CD8-positive, alpha-beta memory T cell (primary cell): Measurements from ENCODE around the gene MORF4L2. TPM values are rescaled to one million over a fixed set of nuclear protein-coding genes. Genes with fewer than 3 reads are reported as not detected.
A peak's percentile ranks its signal among the peaks of the same experiment; 100 is the strongest.

Experiments
- CTCF ChIA-PET: fragments of 350-600 bp; sonication (Branson Sonifier 250); formaldehyde crosslinking; loops from one replicate; lab custom pipeline; 2021; ENCODE audit warnings: antibody characterized with exemption; lab: Charles Lee
- POLR2A ChIA-PET: fragments of 350-600 bp; sonication (Branson Sonifier 250); formaldehyde crosslinking; loops from one replicate; lab custom pipeline; 2021; ENCODE audit warnings: antibody characterized with exemption; lab: Charles Lee
- DNase-seq, 5 donors: peaks; one replicate each; pipeline versions ENCODE4 v3.0.0 to v3.0.0-alpha.2; 2020 to 2022; ENCODE audit warnings: mixed read lengths in 1 of 5
- H3K27ac ChIP-seq: one replicate; pipeline ENCODE4 v1.7.0; 2013; ENCODE audit warnings: low read depth, mild to moderate bottlenecking, low read length, moderate library complexity
- H3K27me3 ChIP-seq: 2 replicates; pipeline ENCODE4 v1.7.0; 2013; ENCODE audit warnings: low read length, mild to moderate bottlenecking; ENCODE audit not compliant: insufficient read depth, poor library complexity, severe bottlenecking
- H3K36me3 ChIP-seq: 2 replicates; pipeline ENCODE4 v1.7.0; 2013; ENCODE audit warnings: mild to moderate bottlenecking, low read length, moderate library complexity; ENCODE audit not compliant: insufficient read depth
- H3K4me1 ChIP-seq: 2 replicates; pipeline ENCODE4 v1.7.0; 2013; ENCODE audit warnings: mild to moderate bottlenecking, low read length, moderate library complexity; ENCODE audit not compliant: insufficient read depth
- H3K4me3 ChIP-seq: 2 replicates; pipeline ENCODE4 v1.7.0; 2013; ENCODE audit warnings: mild to moderate bottlenecking, low read length
- H3K9me3 ChIP-seq: 2 replicates; pipeline ENCODE4 v1.7.0; 2013; ENCODE audit warnings: mild to moderate bottlenecking, low read length
- H3K27ac Mint-ChIP-seq, 8 donors: one replicate each; pipeline ENCODE4 v1.8.0; 2020 to 2021; ENCODE audit warnings: mixed read lengths in 8 of 8, mild to moderate bottlenecking in 6 of 8, inconsistent platforms in 3 of 8, moderate library complexity in 3 of 8
- H3K27me3 Mint-ChIP-seq, 2 donors: one replicate each; pipeline ENCODE4 v1.8.0; 2020 to 2021; ENCODE audit warnings: mixed read lengths in 2 of 2, mild to moderate bottlenecking in 1 of 2, moderate library complexity in 1 of 2
- H3K36me3 Mint-ChIP-seq, 3 donors: one replicate each; pipeline ENCODE4 v1.8.0; 2020 to 2021; ENCODE audit warnings: mixed read lengths in 3 of 3, inconsistent platforms in 1 of 3, mild to moderate bottlenecking in 1 of 3
- H3K4me1 Mint-ChIP-seq, 3 donors: one replicate each; pipeline ENCODE4 v1.8.0; 2020 to 2021; ENCODE audit warnings: mixed read lengths in 3 of 3, inconsistent platforms in 1 of 3, mild to moderate bottlenecking in 1 of 3
- H3K4me3 Mint-ChIP-seq, 7 donors: one replicate each; pipeline ENCODE4 v1.8.0; 2020 to 2021; ENCODE audit warnings: mixed read lengths in 7 of 7, mild to moderate bottlenecking in 6 of 7, moderate library complexity in 4 of 7, inconsistent platforms in 2 of 7
- H3K9me3 Mint-ChIP-seq, 5 donors: one replicate each; pipeline ENCODE4 v1.8.0; 2020 to 2022; ENCODE audit warnings: mixed read lengths in 5 of 5, mild to moderate bottlenecking in 3 of 5, moderate library complexity in 2 of 5, inconsistent platforms in 1 of 5
- polyA plus RNA-seq: library from polyadenylated mRNA; unstranded; fragments of 300-500 nt; fragmentation: Illumina TruSeq; gene quantifications from one replicate; pipeline ENCODE4 v1.2.3, GENCODE V29; 2021
- total RNA-seq, 2 experiments: library from RNA; stranded (reverse); gene quantifications; one replicate each; pipeline ENCODE4 v1.2.3, GENCODE V29; 2021

MORF4L2 gene
- total and polyA plus RNA-seq, 3 experiments from 2014 or later = 80.8 to 202 (median 198) TPM

GRCh38 chrX:103691059-103691458, 4.6 kb upstream of the MORF4L2 start:
- no peak overlapping the region for H3K27ac Mint-ChIP-seq
- POLR2A ChIA-PET = interaction anchor here (0.6 kb wide), 1 partner anchor 68 kb away, joined by 3 read pairs; no protein-coding TSS in a partner anchor
- CTCF ChIA-PET = interaction anchor here (0.8 kb wide), 1 partner anchor 22 kb away, joined by 3 read pairs; no protein-coding TSS in a partner anchor
- H3K36me3 Mint-ChIP-seq = peaks cover 0 to 6% (median 0%) of the 10 kb centered on the region in 3 donors
- H3K27me3 ChIP-seq = no peaks in the 10 kb centered on the region
- no peak overlapping the region for H3K4me3 Mint-ChIP-seq
- H3K4me1 Mint-ChIP-seq = peaks cover 0 to under 1% (median 0%) of the 10 kb centered on the region in 3 donors
- peaks cover 0 to 1% of the 10 kb centered on the region in 2 donors for H3K27me3 Mint-ChIP-seq
- no peak overlapping the region for H3K27ac ChIP-seq
- no peak for DNase-seq
- H3K4me3 ChIP-seq = no peak overlapping the region
- no peaks in the 10 kb centered on the region for H3K9me3 Mint-ChIP-seq
- no peaks in the 10 kb centered on the region for H3K36me3 ChIP-seq
- H3K9me3 ChIP-seq = no peaks in the 10 kb centered on the region
- peaks cover 7% of the 10 kb centered on the region for H3K4me1 ChIP-seq

- H3K27ac ChIP-seq = no peak overlapping the region
- H3K36me3 ChIP-seq = peaks cover 11% of the 10 kb centered on the region
- H3K4me1 ChIP-seq = peaks cover 15% of the 10 kb centered on the region
- no peaks in the 10 kb centered on the region for H3K9me3 ChIP-seq
- Mint-ChIP-seq H3K36me3 (peaks cover 0 to 15% (median under 1%) of the 10 kb centered on the region in 3 donors), H3K4me3 (peak overlapping the region in 2 of 7 donors; percentile 6 to 8), H3K9me3 (no peaks in the 10 kb centered on the region), H3K27ac (no peak overlapping the region), H3K27me3 (peaks cover 0 to 1% of the 10 kb centered on the region in 2 donors), H3K4me1 (peaks cover 9 to 15% (median 13%) of the 10 kb centered on the region in 3 donors)
- H3K4me3 ChIP-seq = no peak overlapping the region
- H3K27me3 ChIP-seq = no peaks in the 10 kb centered on the region
- ChIA-PET CTCF (interaction anchor here (1.0 kb wide), 1 partner anchor 17 kb away, joined by 3 read pairs; no protein-coding TSS in a partner anchor), POLR2A (no interaction called here)
- DNase-seq = peak in 2 of 5 donors; percentile 24 to 26
Observed at GRCh38 chrX:103688946-103689345, 2.4 kb upstream of the MORF4L2 start.

GRCh38 chrX:103687696-103688201, 1.2 kb upstream of the MORF4L2 start:
- POLR2A ChIA-PET = interaction anchor here (0.7 to 1.4 kb wide), 2 partner anchors 104 to 469 kb away, joined by 6 read pairs; partner anchors contain the start of gene SLC25A53
- no peaks in the 10 kb centered on the region for H3K9me3 Mint-ChIP-seq

DNA sequence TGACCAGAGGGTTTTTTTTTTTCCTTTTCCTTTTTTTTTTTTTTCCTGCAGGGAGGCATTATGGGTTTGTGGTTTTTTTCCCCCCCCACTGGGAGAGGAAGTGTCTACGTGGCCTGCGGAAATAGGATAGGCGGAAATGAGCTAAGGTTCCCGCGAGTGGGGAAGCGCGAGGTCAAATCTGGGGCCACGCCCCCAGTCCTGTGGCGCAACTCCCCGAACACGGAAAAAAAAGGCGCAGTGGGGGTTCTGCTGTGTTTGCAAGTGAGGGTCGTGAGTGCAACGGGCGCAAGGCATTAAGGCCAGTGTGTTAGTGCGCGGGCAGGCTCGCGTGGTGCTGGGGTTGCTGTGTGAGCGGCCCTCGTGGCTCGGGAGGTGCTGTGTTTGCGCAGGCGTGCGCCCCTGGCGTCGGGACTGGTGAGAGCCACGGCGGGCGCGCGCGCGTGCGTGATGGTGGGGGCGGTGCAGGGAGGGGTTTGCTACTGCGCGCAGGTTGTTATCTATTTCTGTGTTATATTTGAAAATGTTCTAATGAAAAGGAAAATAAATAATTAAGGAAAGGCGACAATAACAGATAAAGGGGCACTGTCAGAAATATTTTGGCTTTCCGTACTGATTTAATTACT, 685 bp upstream of the MORF4L2 start:
- ChIA-PET CTCF (interaction anchor here (1.2 kb wide), 1 partner anchor 57 kb away, joined by 3 read pairs; no protein-coding TSS in a partner anchor), POLR2A (interaction anchor here (0.7 to 1.4 kb wide), 4 partner anchors 9 to 470 kb away, joined by 3 to 6 read pairs (median 6); partner anchors contain the start of gene SLC25A53)
- Histone ChIP-seq H3K4me3 (peak overlapping the region; percentile 94), H3K27me3 (no peaks in the 10 kb centered on the region), H3K9me3 (no peaks in the 10 kb centered on the region), H3K27ac (peak overlapping the region; percentile 99), H3K36me3 (peaks cover 16% of the 10 kb centered on the region), H3K4me1 (peaks cover 15% of the 10 kb centered on the region)
- no peak overlapping the region for H3K27ac Mint-ChIP-seq
- peaks cover 9 to 17% (median 15%) of the 10 kb centered on the region in 3 donors for H3K4me1 Mint-ChIP-seq
- peaks cover 0 to 27% (median 4%) of the 10 kb centered on the region in 3 donors for H3K36me3 Mint-ChIP-seq
- peaks cover 0 to 1% of the 10 kb centered on the region in 2 donors for H3K27me3 Mint-ChIP-seq
- no peaks in the 10 kb centered on the region for H3K9me3 Mint-ChIP-seq
- H3K4me3 Mint-ChIP-seq = no peak overlapping the region
- DNase-seq = peak; percentile 78 to 93 (median 87)

More at GRCh38 chrX:103687696-103688201, 1.2 kb upstream of the MORF4L2 start:
- no peaks in the 10 kb centered on the region for H3K9me3 ChIP-seq
- no peaks in the 10 kb centered on the region for H3K27me3 ChIP-seq
- peak; percentile 14 to 62 (median 44) for DNase-seq
- Mint-ChIP-seq H3K27ac (no peak overlapping the region), H3K4me1 (peaks cover 9 to 17% (median 15%) of the 10 kb centered on the region in 3 donors), H3K4me3 (no peak overlapping the region), H3K36me3 (peaks cover 0 to 22% (median 4%) of the 10 kb centered on the region in 3 donors), H3K27me3 (peaks cover 0 to 1% of the 10 kb centered on the region in 2 donors)
- CTCF ChIA-PET = interaction anchor here (1.0 kb wide), 1 partner anchor 15 kb away, joined by 3 read pairs; no protein-coding TSS in a partner anchor
- peaks cover 15% of the 10 kb centered on the region for H3K4me1 ChIP-seq
- H3K4me3 ChIP-seq = peak overlapping the region; percentile 94
- H3K27ac ChIP-seq = peak overlapping the region; percentile 99
- H3K36me3 ChIP-seq = peaks cover 16% of the 10 kb centered on the region

- CTCF ChIA-PET = no interaction called here
- Mint-ChIP-seq H3K9me3 (no peaks in the 10 kb centered on the region), H3K36me3 (peaks cover 0 to 35% (median 4%) of the 10 kb centered on the region in 3 donors), H3K27ac (peak overlapping the region in 7 of 8 donors; percentile 15 to 92 (median 73)), H3K4me1 (peaks cover 9 to 20% (median 15%) of the 10 kb centered on the region in 3 donors), H3K27me3 (peaks cover 0 to 1% of the 10 kb centered on the region in 2 donors), H3K4me3 (peak overlapping the region in 3 of 7 donors; percentile 50 to 76 (median 71))
- Histone ChIP-seq H3K27me3 (no peaks in the 10 kb centered on the region), H3K27ac (peak overlapping the region; percentile 99), H3K9me3 (no peaks in the 10 kb centered on the region), H3K4me3 (peak overlapping the region; percentile 94), H3K4me1 (peaks cover 15% of the 10 kb centered on the region), H3K36me3 (peaks cover 16% of the 10 kb centered on the region)
- POLR2A ChIA-PET = no interaction called here
- no peak for DNase-seq
Observed at GRCh38 chrX:103685396-103685795, 1.1 kb downstream of the MORF4L2 start.

- H3K27me3 ChIP-seq = no peaks in the 10 kb centered on the region
- H3K27me3 Mint-ChIP-seq = peaks cover 0 to 3% of the 10 kb centered on the region in 2 donors
- peaks cover 9 to 26% (median 19%) of the 10 kb centered on the region in 3 donors for H3K4me1 Mint-ChIP-seq
- H3K27ac ChIP-seq = no peak overlapping the region
- H3K36me3 Mint-ChIP-seq = peaks cover 0 to 66% (median 6%) of the 10 kb centered on the region in 3 donors
- ChIA-PET CTCF (no interaction called here), POLR2A (interaction anchor here (0.6 kb wide), 1 partner anchor 198 kb away, joined by 10 read pairs; no protein-coding TSS in a partner anchor)
- H3K4me1 ChIP-seq = peaks cover 8% of the 10 kb centered on the region
- H3K4me3 ChIP-seq = no peak overlapping the region
- no peak overlapping the region for H3K4me3 Mint-ChIP-seq
- H3K36me3 ChIP-seq = peaks cover 22% of the 10 kb centered on the region
- H3K9me3 Mint-ChIP-seq = no peaks in the 10 kb centered on the region
- H3K9me3 ChIP-seq = no peaks in the 10 kb centered on the region
- no peak for DNase-seq
- H3K27ac Mint-ChIP-seq = peak overlapping the region in 1 of 8 donors; percentile 64
Observed at GRCh38 chrX:103681443-103681842, 5.1 kb downstream of the MORF4L2 start.

GRCh38 chrX:103678199-103678993, 8.1 kb downstream of the MORF4L2 start:
- CTCF ChIA-PET = no interaction called here
- Mint-ChIP-seq H3K27me3 (peaks cover 0 to 3% of the 10 kb centered on the region in 2 donors), H3K27ac (no peak overlapping the region), H3K4me1 (peaks cover 0 to 9% (median 4%) of the 10 kb centered on the region in 3 donors), H3K4me3 (no peak overlapping the region), H3K36me3 (peaks cover 0 to 66% (median 2%) of the 10 kb centered on the region in 3 donors), H3K9me3 (no peaks in the 10 kb centered on the region)
- DNase-seq = no peak
- no peak overlapping the region for H3K4me3 ChIP-seq
- H3K9me3 ChIP-seq = no peaks in the 10 kb centered on the region
- H3K4me1 ChIP-seq = no peaks in the 10 kb centered on the region
- H3K36me3 ChIP-seq = peaks cover 10% of the 10 kb centered on the region
- no peaks in the 10 kb centered on the region for H3K27me3 ChIP-seq
- POLR2A ChIA-PET = interaction anchor here (0.5 kb wide), 1 partner anchor 9 kb away, joined by 6 read pairs; no protein-coding TSS in a partner anchor
- no peak overlapping the region for H3K27ac ChIP-seq
